HG03342 (cell line): ENCODE results near the gene DCBLD2.

ENCODE experiments used
- ATAC-seq: cut with Tn5 transposase; IDR thresholded peaks from one replicate; pipeline ENCODE4 v1.9.1; 2021; ENCODE audit warnings: mild to moderate bottlenecking, moderate library complexity; ENCODE audit not compliant: unreplicated experiment

Gene DCBLD2

GRCh38 chr3:98775459-98776139, 125.9 kb downstream of the DCBLD2 start:
- no peak for ATAC-seq

DNA sequence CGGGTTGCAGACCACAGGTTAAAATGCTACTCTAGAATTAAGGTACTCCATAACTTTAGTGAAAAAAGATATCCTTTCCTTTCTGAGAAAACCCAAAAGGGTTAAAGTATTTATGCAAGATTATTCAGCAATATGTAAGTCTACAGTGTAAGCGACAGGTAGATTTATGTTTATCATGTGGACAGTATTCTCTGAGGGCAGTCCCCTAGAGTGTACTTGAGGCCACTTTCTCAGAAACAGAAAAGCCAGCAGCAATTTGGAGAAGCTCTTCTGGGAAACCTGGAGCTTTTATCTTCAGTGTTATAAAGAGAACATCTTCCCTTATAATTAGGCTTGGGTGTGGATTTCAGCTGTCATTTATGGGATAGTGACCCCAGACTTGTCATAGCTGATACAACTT, 129.5 kb downstream of the DCBLD2 start:
- no peak for ATAC-seq

DNA sequence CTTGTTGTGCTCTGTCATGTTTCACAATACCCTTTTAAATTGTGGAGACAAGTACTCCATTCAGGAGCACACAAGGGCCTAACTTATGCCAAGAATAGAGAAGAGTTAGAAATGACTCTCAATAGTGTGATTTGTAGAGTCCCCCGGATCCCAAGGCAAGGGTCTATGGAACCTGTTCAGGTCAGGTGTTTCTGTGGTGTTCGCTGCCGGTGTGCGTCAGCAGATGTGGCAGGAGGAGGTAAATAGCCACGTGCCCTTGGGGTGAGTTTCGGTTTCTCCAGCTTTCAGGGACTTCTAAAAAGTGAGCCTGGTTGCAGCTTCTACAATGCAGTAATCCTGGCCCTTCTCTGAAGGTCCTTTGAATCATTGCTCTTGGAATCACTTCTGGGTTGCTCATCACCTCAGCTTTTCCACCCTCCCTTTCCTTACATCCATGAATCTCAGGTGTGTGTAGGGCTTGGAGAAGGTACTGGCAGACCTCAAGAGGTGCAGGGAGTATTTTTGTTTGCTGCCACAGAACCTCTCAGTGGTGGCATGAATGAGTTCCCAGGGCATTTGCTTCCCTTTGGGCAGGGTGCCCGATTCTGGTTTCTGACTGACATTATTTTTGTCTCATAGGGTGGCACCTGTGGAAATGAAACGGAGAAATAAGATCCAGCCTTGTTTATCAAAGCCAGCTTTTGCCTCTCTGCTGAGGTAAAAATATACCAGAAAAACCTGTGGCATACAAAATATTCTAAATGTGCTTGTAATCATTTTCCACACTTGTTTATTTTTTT, 131.0 kb downstream of the DCBLD2 start:
- ATAC-seq, result peak; percentile 92

DNA sequence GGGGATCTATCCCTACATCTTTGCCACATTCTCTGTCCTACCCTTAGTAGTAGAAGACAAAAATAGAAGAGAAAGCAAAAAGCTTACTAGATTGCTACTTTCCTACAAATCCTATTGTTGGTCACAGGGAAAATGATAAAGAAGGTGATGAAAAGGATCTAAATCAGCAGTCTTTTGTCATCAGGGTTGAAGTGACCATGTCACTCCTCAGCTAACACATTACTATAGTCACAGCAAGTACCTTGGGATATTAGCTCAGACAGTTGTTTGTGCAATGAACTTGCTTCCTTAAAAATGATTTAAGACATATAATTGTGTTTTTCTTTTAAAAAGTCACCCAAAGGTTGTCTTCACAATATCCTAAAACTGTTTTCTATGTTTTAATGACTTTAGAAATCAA, 132.0 kb downstream of the DCBLD2 start:
- ATAC-seq, result no peak

GRCh38 chr3:98768961-98769360, 132.5 kb downstream of the DCBLD2 start:
- no peak for ATAC-seq

GRCh38 chr3:98766924-98767323, 134.6 kb downstream of the DCBLD2 start:
- no peak for ATAC-seq

- no peak for ATAC-seq
These were observed 135.8 kb downstream of the DCBLD2 start for GRCh38 chr3:98765721-98766120.

- no peak for ATAC-seq
These were observed 137.0 kb downstream of the DCBLD2 start for GRCh38 chr3:98764472-98764884.

DNA sequence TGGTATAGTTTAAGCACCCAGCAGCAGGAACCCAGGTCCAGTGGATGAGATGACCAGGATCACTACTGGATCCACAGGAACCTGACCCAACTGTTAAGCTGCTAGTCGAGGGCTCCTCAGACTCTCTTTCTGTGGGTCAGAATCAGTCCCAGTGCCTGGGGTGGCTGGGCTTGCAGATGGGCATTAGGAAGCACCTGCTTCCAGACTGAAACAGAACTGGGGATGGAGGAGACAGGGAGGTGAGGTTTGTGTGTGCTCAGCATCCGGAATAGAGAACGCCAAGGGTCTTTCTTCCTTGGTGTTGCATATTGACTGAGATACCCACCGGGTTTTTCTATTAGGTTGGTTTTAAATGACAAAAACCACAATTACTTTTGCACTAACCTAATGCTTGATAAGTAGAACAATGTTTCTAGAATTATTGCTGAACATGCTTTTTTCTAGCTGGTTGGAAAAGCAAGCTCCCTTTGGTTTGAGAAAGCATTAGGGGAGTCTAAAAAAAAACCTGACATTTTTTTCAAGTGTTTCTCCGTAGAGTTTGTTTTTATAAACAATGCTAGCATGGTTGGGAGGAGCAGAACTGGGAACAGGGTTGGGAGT, 137.6 kb downstream of the DCBLD2 start:
- ATAC-seq, result no peak

DNA sequence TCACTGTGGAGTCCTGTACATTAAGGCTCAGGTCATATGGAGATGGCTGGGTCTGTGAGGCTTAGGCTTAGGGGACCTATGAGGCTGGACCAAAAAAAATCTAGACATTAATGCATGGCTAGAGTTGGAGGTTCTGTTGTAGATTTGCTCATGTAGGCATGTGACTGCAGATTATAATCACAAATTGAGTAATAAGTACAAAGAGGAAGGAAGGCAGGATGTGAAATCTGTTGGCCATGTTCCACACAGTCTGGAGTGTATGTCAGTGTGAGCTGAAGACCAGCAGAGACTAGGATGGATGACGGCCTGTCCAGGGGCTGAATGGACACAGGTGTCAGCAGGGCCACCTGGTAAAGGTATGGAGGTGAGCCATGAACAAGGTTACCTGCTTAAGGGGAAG, 138.4 kb downstream of the DCBLD2 start, which contains the start of gene ST3GAL6:
ST3GAL6 (plus strand) TSS at position 265 of the 400 bp plus-strand sequence. CDS start 5,101 bp downstream, outside the sequence.
- peak; percentile 55 for ATAC-seq

DNA sequence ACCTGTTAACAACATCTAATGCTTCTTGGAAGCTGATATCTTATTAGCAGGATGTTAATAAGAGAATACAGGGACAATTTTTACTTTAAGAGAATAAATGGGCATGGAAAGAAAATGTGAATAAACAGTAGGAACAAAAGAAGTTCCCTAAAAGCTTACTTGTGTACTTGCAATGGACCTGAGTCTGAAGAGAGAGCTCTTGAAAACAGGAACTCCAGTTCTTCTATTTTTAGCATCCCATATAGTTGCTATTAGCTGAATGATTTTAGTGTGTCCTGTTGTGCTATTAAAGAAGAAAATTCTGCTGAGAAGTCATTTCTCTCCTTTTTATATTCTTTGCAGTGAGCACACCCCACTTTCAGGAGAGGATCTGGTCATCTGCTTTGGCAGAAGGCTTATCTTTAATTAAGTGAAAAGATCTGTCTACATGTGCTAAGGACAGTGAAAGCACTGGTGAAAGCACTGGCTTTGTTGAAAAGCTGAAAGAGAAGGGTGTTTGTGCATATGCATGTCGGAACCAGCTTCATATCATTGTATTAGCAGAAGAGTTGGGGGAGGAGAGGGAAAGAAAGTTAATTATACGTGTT, 139.8 kb downstream of the DCBLD2 start:
- no peak for ATAC-seq

DNA sequence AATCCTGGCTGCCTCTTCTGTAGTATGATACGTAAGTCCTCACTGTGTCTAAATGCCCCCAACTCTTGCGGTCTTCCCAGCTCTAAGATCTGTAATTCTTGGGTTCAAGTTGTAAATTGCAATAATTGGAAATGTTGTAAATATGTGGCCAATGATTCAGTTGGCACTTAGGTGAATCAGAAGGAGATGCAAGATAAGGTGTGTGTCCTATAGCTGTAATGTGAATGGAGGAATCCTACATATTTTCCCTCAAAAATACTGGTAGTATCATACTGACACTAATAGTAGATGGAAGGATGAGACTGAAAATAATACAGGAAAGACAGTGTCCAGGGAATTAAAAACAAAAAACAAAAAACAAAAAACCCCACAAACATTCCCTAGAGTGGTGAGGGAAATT, 141.9 kb downstream of the DCBLD2 start:
- ATAC-seq, result no peak

- ATAC-seq, result no peak
These were observed 145.9 kb downstream of the DCBLD2 start for GRCh38 chr3:98755601-98756000.

DNA sequence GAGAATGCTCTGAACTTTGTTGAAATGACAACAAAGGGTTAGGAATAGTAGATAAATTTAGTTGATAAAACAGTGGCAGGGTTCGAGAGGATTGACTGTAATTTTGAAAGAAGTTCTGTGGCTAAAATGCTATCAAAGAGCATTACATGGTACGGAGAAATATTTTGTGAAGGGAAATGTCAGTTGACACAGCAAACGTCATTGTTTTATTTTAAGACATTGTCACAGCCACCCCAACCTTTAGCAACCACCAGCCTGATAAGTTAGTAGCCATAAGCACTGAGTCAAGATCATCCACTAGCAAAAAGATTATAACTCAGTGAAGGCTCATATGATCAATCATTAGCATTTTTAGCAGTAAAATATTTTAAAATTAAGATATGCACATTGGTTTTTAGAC, 147.0 kb downstream of the DCBLD2 start:
- ATAC-seq, result no peak

DNA sequence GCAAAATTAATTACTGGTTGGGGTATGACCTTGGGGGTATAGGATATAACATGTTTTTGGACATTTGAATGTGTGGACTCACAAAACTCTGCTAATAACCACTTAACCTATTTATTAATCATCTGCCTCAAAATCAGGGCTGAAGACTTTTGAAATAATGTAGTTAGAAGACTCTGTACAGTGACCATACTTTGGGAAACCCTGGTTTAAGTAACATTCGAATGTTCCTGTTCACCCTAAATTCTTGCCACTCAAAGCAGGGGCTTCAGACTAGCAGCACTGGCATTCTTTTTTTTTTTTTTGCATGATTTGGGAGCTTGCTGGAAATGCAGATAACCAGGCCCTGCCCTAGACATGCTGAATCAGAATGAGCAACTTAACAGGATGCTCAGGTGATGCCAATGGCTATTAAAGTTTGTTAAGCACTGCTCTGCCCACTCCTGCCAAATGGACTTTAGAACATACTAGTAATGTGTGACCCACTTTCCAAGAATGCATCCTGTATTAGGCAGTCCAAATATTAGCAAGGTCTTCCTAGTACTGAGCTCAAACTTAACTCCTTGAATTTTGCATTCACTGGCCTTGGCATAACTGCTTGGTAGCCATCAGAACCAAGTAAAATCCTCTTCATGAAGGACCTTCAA, 151.1 kb downstream of the DCBLD2 start:
- ATAC-seq, result no peak

GRCh38 chr3:98746882-98747281, 154.6 kb downstream of the DCBLD2 start:
- no peak for ATAC-seq

DNA sequence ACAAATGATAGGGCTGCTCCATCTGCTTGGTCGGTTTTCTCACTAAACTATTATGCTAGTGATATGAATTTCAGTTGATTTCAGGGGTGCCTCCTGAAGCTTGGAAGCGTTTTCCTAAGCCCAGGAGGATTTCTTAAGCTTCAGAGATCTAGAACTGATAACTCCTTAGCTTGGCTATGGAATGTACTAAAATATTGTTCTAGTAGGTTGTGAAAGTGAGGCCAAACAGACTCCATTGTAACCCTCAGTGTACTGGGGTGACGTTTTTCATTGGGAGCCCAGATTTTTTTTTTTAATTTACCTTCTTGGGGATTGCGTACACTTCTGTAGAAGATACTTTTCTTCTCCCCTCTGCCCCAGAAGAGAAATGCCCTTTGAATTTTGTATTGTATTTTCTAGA, 155.4 kb downstream of the DCBLD2 start:
- no peak for ATAC-seq
